ENCODE measurements around the gene CDC26. TPM values are rescaled to one million over a fixed set of nuclear protein-coding genes. Genes with fewer than 3 reads are reported as not detected.

The CDC26 gene
- total RNA-seq, 1 experiment from 2014 or later: 22.0 TPM

DNA sequence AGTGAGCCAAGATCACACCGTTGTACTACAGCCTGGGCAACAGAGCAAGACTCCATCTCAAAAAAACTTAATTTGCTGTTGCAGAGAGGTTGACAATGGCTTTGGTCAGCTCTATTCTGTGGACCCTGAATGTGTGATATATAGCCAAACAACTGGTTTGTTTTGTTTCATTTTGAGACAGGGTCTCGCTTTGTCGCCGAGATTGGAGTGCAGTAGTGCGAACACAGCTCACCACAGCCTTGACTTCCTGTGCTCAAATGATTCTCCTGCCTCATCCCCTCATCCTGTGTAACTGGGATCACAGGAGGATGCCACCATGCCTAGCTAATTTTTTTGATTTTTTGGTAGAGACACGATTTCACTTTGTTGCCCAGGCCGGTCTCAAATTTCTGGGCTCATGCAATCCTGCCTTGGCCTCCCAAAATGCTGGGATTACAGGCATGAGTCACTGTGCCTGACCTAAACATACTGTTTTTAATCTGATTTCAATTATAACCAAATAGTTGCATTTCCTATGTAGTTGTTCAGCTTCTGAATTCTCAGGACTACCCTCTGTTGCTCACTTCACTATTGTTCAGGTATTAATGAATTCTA, 18.0 kb upstream of the CDC26 start (continued):
- TF ChIP-seq, protein P1, sequence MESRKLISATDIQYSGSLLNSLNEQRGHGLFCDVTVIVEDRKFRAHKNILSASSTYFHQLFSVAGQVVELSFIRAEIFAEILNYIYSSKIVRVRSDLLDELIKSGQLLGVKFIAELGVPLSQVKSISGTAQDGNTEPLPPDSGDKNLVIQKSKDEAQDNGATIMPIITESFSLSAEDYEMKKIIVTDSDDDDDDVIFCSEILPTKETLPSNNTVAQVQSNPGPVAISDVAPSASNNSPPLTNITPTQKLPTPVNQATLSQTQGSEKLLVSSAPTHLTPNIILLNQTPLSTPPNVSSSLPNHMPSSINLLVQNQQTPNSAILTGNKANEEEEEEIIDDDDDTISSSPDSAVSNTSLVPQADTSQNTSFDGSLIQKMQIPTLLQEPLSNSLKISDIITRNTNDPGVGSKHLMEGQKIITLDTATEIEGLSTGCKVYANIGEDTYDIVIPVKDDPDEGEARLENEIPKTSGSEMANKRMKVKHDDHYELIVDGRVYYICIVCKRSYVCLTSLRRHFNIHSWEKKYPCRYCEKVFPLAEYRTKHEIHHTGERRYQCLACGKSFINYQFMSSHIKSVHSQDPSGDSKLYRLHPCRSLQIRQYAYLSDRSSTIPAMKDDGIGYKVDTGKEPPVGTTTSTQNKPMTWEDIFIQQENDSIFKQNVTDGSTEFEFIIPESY (IDR thresholded peaks at IDR 0.05; ENCODE audit: extremely low read depth, insufficient replicate concordance, low read length): no peak
- TF ChIP-seq EGR1 (IDR thresholded peaks at IDR 0.05; ENCODE audit: low read depth): no peak
- no peak for TF ChIP-seq EZH2phosphoT487 (IDR thresholded peaks at IDR 0.05; ENCODE audit: borderline replicate concordance)
- TF ChIP-seq CEBPB (IDR thresholded peaks at IDR 0.05; ENCODE audit: low read depth): no peak
- TF ChIP-seq CBX3 (IDR thresholded peaks at IDR 0.05; ENCODE audit: low read depth): no peak
- TF ChIP-seq ZNF274 (IDR thresholded peaks at IDR 0.05; ENCODE audit: low read depth, low read length): no peak
- no peak for TF ChIP-seq SIN3A (IDR thresholded peaks at IDR 0.05; ENCODE audit: low read depth)
- no peak for TF ChIP-seq RAD21 (IDR thresholded peaks at IDR 0.05; ENCODE audit: low read depth)

DNA sequence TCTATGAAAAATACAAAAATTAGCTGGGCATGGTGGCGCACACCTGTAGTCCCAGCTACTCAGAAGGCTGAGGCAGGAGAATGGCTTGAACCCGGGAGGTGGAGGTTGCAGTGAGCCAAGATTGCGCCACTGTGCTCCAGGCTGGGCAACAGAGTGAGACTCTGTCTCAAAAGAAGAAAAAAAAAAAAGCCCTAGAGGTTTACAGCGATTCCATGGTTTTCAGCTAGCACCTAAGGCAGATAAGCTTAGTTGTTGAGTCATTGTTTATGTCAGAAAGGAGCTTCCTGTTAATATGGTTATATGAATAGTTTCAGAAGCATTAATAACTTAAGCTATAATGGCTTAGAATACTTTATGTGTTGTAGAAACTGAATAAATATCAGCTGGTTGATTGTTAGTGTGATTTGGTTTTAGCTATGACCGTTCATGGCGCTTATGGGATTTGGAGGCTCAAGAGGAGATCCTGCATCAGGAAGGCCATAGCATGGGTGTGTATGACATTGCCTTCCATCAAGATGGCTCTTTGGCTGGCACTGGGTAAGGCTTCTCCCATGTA, 14.8 kb upstream of the CDC26 start:
- no TSS peak for BruUV-seq (replicated peaks)
- Histone ChIP-seq H3K27me3 (ENCODE audit: insufficient read depth, low read length) (no peaks in the 10 kb centered on the region), H3K36me3 (ENCODE audit: control insufficient read depth in 1 of 2, insufficient read depth in 2 of 2, low read length in 2 of 2) (peaks cover 66 to 68% of the 10 kb centered on the region in 2 experiments), H3K4me1 (ENCODE audit: control insufficient read depth in 1 of 2, insufficient read depth in 2 of 2, low read length in 2 of 2) (no peaks in the 10 kb centered on the region), H3K27ac (ENCODE audit: low read depth, low read length) (no peak overlapping the region), H3K4me3 (replicated peaks in 1 of 2; ENCODE audit: low read depth in 1 of 2, low read length in 2 of 2) (no peak overlapping the region), H3K9ac (ENCODE audit: low read length) (no peak overlapping the region), H3K9me3 (ENCODE audit: control insufficient read depth in 1 of 2, insufficient read depth in 1 of 2, low read depth in 1 of 2, low read length in 2 of 2) (no peaks in the 10 kb centered on the region), H2AFZ (ENCODE audit: low read depth, low read length, poor library complexity, severe bottlenecking) (no peak overlapping the region), H3K79me2 (ENCODE audit: insufficient read depth, low read length) (peaks cover 13% of the 10 kb centered on the region; the same call in 1 of the 2 replicates), H4K20me1 (ENCODE audit: insufficient read depth) (no peaks in the 10 kb centered on the region), H3K4me2 (ENCODE audit: low read length) (no peak overlapping the region), H3K9me2 (ENCODE audit: insufficient read depth) (no peaks in the 10 kb centered on the region)
- TF ChIP-seq CEBPB (IDR thresholded peaks at IDR 0.05; ENCODE audit: low read depth) (no peak), YY1 (IDR thresholded peaks at IDR 0.05; ENCODE audit: extremely low read depth, insufficient replicate concordance, low read depth, low read length) (no peak), POLR2AphosphoS5 (IDR thresholded peaks at IDR 0.05; ENCODE audit: low read depth, low read length) (no peak), TCF7L2 (IDR thresholded peaks at IDR 0.05; ENCODE audit: borderline replicate concordance, extremely low read depth, insufficient read depth, insufficient read length) (no peak), EZH2phosphoT487 (IDR thresholded peaks at IDR 0.05; ENCODE audit: borderline replicate concordance) (no peak)
- TF ChIP-seq, protein P1 (IDR thresholded peaks at IDR 0.05; ENCODE audit: extremely low read depth, insufficient replicate concordance, low read length): no peak
- TF ChIP-seq, protein P2, sequence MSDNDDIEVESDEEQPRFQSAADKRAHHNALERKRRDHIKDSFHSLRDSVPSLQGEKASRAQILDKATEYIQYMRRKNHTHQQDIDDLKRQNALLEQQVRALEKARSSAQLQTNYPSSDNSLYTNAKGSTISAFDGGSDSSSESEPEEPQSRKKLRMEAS (IDR thresholded peaks at IDR 0.05): no peak
- TF ChIP-seq, protein P3, sequence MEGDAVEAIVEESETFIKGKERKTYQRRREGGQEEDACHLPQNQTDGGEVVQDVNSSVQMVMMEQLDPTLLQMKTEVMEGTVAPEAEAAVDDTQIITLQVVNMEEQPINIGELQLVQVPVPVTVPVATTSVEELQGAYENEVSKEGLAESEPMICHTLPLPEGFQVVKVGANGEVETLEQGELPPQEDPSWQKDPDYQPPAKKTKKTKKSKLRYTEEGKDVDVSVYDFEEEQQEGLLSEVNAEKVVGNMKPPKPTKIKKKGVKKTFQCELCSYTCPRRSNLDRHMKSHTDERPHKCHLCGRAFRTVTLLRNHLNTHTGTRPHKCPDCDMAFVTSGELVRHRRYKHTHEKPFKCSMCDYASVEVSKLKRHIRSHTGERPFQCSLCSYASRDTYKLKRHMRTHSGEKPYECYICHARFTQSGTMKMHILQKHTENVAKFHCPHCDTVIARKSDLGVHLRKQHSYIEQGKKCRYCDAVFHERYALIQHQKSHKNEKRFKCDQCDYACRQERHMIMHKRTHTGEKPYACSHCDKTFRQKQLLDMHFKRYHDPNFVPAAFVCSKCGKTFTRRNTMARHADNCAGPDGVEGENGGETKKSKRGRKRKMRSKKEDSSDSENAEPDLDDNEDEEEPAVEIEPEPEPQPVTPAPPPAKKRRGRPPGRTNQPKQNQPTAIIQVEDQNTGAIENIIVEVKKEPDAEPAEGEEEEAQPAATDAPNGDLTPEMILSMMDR (IDR thresholded peaks at IDR 0.05 in 2 of 3, conservative IDR thresholded peaks at IDR 0.05 in 1 of 3; ENCODE audit: borderline replicate concordance in 1 of 3, insufficient read depth in 1 of 3, low read depth in 2 of 3, low read length in 2 of 3): no peak
- ChIA-PET RAD21 (ENCODE audit: low non-redundant PET in 1 of 2, low total read pairs in 2 of 2, uncharacterized antibody in 2 of 2, unreplicated experiment in 2 of 2) (no interaction called here), CTCF (no interaction called here), POLR2A (no interaction called here)
- no peak for ATAC-seq
- intact Hi-C loops (cut with micrococcal nuclease): no loop called here
- DNase-seq (ENCODE audit: low read depth, low spot score): no peak
